ENCODE data around the gene PSMB11.

The PSMB11 gene

GRCh38 chr14:23070262-23071129 lies 28.5 kb downstream of the PSMB11 start:
- H3K27me3 ChIP-seq (ENCODE audit: control insufficient read depth, insufficient read depth, low read length) = no peaks in the 10 kb centered on the region
- H3K9me3 ChIP-seq (ENCODE audit: control insufficient read depth, low read length) = no peaks in the 10 kb centered on the region
- H3K4me3 ChIP-seq (ENCODE audit: low read length) = peak overlapping the region; percentile 29
- H3K4me1 ChIP-seq (ENCODE audit: control insufficient read depth, insufficient read depth, low read length) = peaks cover 24% of the 10 kb centered on the region
- H3K36me3 ChIP-seq (ENCODE audit: control insufficient read depth, insufficient read depth, low read length) = peaks cover 21% of the 10 kb centered on the region
- H3K9ac ChIP-seq (ENCODE audit: low read length) = peak overlapping the region; percentile 67

- Histone ChIP-seq H3K4me3 (ENCODE audit: low read length) (peak overlapping the region; percentile 29), H3K36me3 (ENCODE audit: control insufficient read depth, insufficient read depth, low read length) (peaks cover 24% of the 10 kb centered on the region), H3K4me1 (ENCODE audit: control insufficient read depth, insufficient read depth, low read length) (peaks cover 24% of the 10 kb centered on the region)
Measured at GRCh38 chr14:23071244-23071920, 29.4 kb downstream of the PSMB11 start.

GRCh38 chr14:23071921-23072539 lies 30.0 kb downstream of the PSMB11 start:
- H3K4me3 ChIP-seq (ENCODE audit: low read length) = peak overlapping the region; percentile 29
- no peaks in the 10 kb centered on the region for H3K9me3 ChIP-seq (ENCODE audit: control insufficient read depth, low read length)
- H3K4me1 ChIP-seq (ENCODE audit: control insufficient read depth, insufficient read depth, low read length) = peaks cover 24% of the 10 kb centered on the region
- peaks cover 25% of the 10 kb centered on the region for H3K36me3 ChIP-seq (ENCODE audit: control insufficient read depth, insufficient read depth, low read length)
- H3K9ac ChIP-seq (ENCODE audit: low read length) = peak overlapping the region; percentile 67
- H3K27me3 ChIP-seq (ENCODE audit: control insufficient read depth, insufficient read depth, low read length) = no peaks in the 10 kb centered on the region

More at GRCh38 chr14:23071244-23071920, 29.4 kb downstream of the PSMB11 start:
- Histone ChIP-seq H3K27me3 (ENCODE audit: control insufficient read depth, insufficient read depth, low read length) (no peaks in the 10 kb centered on the region), H3K9ac (ENCODE audit: low read length) (peak overlapping the region; percentile 67), H3K9me3 (ENCODE audit: control insufficient read depth, low read length) (no peaks in the 10 kb centered on the region)

GRCh38 chr14:23074906-23075305 lies 32.9 kb downstream of the PSMB11 start:
- H3K4me1 ChIP-seq (ENCODE audit: control insufficient read depth, insufficient read depth, low read length) = peaks cover 24% of the 10 kb centered on the region
- peaks cover 25% of the 10 kb centered on the region for H3K36me3 ChIP-seq (ENCODE audit: control insufficient read depth, insufficient read depth, low read length)
- H3K9me3 ChIP-seq (ENCODE audit: control insufficient read depth, low read length) = no peaks in the 10 kb centered on the region
- H3K27me3 ChIP-seq (ENCODE audit: control insufficient read depth, insufficient read depth, low read length) = no peaks in the 10 kb centered on the region
- no peak overlapping the region for H3K4me3 ChIP-seq (ENCODE audit: low read length)
- H3K9ac ChIP-seq (ENCODE audit: low read length) = no peak overlapping the region

- H3K9me3 ChIP-seq (ENCODE audit: control insufficient read depth, low read length) = no peaks in the 10 kb centered on the region
- H3K9ac ChIP-seq (ENCODE audit: low read length) = no peak overlapping the region
- no peaks in the 10 kb centered on the region for H3K27me3 ChIP-seq (ENCODE audit: control insufficient read depth, insufficient read depth, low read length)
- peaks cover 13% of the 10 kb centered on the region for H3K4me1 ChIP-seq (ENCODE audit: control insufficient read depth, insufficient read depth, low read length)
- H3K4me3 ChIP-seq (ENCODE audit: low read length) = no peak overlapping the region
- H3K36me3 ChIP-seq (ENCODE audit: control insufficient read depth, insufficient read depth, low read length) = peaks cover 29% of the 10 kb centered on the region
Measured at GRCh38 chr14:23076785-23077408, 34.9 kb downstream of the PSMB11 start.

GRCh38 chr14:23077962-23078361 lies 36.0 kb downstream of the PSMB11 start:
- peaks cover 3% of the 10 kb centered on the region for H3K4me1 ChIP-seq (ENCODE audit: control insufficient read depth, insufficient read depth, low read length)
- H3K27me3 ChIP-seq (ENCODE audit: control insufficient read depth, insufficient read depth, low read length) = no peaks in the 10 kb centered on the region
- H3K9me3 ChIP-seq (ENCODE audit: control insufficient read depth, low read length) = no peaks in the 10 kb centered on the region
- no peak overlapping the region for H3K4me3 ChIP-seq (ENCODE audit: low read length)
- H3K9ac ChIP-seq (ENCODE audit: low read length) = no peak overlapping the region
- peaks cover 25% of the 10 kb centered on the region for H3K36me3 ChIP-seq (ENCODE audit: control insufficient read depth, insufficient read depth, low read length)

- Histone ChIP-seq H3K4me3 (ENCODE audit: low read length) (no peak overlapping the region), H3K4me1 (ENCODE audit: control insufficient read depth, insufficient read depth, low read length) (no peaks in the 10 kb centered on the region), H3K27me3 (ENCODE audit: control insufficient read depth, insufficient read depth, low read length) (no peaks in the 10 kb centered on the region), H3K36me3 (ENCODE audit: control insufficient read depth, insufficient read depth, low read length) (peaks cover 23% of the 10 kb centered on the region), H3K9me3 (ENCODE audit: control insufficient read depth, low read length) (no peaks in the 10 kb centered on the region), H3K9ac (ENCODE audit: low read length) (no peak overlapping the region)
Measured at GRCh38 chr14:23078692-23079116, 36.7 kb downstream of the PSMB11 start.

- H3K9ac ChIP-seq (ENCODE audit: low read length) = no peak overlapping the region
- no peaks in the 10 kb centered on the region for H3K9me3 ChIP-seq (ENCODE audit: control insufficient read depth, low read length)
- peaks cover 23% of the 10 kb centered on the region for H3K36me3 ChIP-seq (ENCODE audit: control insufficient read depth, insufficient read depth, low read length)
Measured at GRCh38 chr14:23079716-23080115, 37.7 kb downstream of the PSMB11 start.

GRCh38 chr14:23080474-23080873 lies 38.5 kb downstream of the PSMB11 start:
- H3K4me3 ChIP-seq (ENCODE audit: low read length) = no peak overlapping the region
- peaks cover 23% of the 10 kb centered on the region for H3K36me3 ChIP-seq (ENCODE audit: control insufficient read depth, insufficient read depth, low read length)
- no peaks in the 10 kb centered on the region for H3K27me3 ChIP-seq (ENCODE audit: control insufficient read depth, insufficient read depth, low read length)
- no peak overlapping the region for H3K9ac ChIP-seq (ENCODE audit: low read length)
- H3K4me1 ChIP-seq (ENCODE audit: control insufficient read depth, insufficient read depth, low read length) = no peaks in the 10 kb centered on the region
- H3K9me3 ChIP-seq (ENCODE audit: control insufficient read depth, low read length) = no peaks in the 10 kb centered on the region

More at GRCh38 chr14:23079716-23080115, 37.7 kb downstream of the PSMB11 start:
- no peaks in the 10 kb centered on the region for H3K4me1 ChIP-seq (ENCODE audit: control insufficient read depth, insufficient read depth, low read length)
- no peak overlapping the region for H3K4me3 ChIP-seq (ENCODE audit: low read length)
- no peaks in the 10 kb centered on the region for H3K27me3 ChIP-seq (ENCODE audit: control insufficient read depth, insufficient read depth, low read length)

GRCh38 chr14:23085458-23085857 lies 43.4 kb downstream of the PSMB11 start:
- Histone ChIP-seq H3K9ac (ENCODE audit: low read length) (no peak overlapping the region), H3K9me3 (ENCODE audit: control insufficient read depth, low read length) (no peaks in the 10 kb centered on the region), H3K36me3 (ENCODE audit: control insufficient read depth, insufficient read depth, low read length) (peaks cover 7% of the 10 kb centered on the region), H3K27me3 (ENCODE audit: control insufficient read depth, insufficient read depth, low read length) (no peaks in the 10 kb centered on the region), H3K4me1 (ENCODE audit: control insufficient read depth, insufficient read depth, low read length) (peaks cover 11% of the 10 kb centered on the region), H3K4me3 (ENCODE audit: low read length) (no peak overlapping the region)

- Histone ChIP-seq H3K4me1 (ENCODE audit: control insufficient read depth, insufficient read depth, low read length) (peaks cover 11% of the 10 kb centered on the region), H3K9me3 (ENCODE audit: control insufficient read depth, low read length) (no peaks in the 10 kb centered on the region), H3K27me3 (ENCODE audit: control insufficient read depth, insufficient read depth, low read length) (no peaks in the 10 kb centered on the region), H3K36me3 (ENCODE audit: control insufficient read depth, insufficient read depth, low read length) (peaks cover 5% of the 10 kb centered on the region), H3K4me3 (ENCODE audit: low read length) (no peak overlapping the region), H3K9ac (ENCODE audit: low read length) (no peak overlapping the region)
Measured at GRCh38 chr14:23086565-23086964, 44.6 kb downstream of the PSMB11 start.
